Superior temporal gyrus (tissue), 1 donor: ENCODE measurements around the gene PHF2.

Experiments used
- DNase-seq: peaks from one replicate; pipeline ENCODE4 v3.0.0-alpha.2; 2016; ENCODE audit errors: extremely low spot score

The PHF2 gene

DNA sequence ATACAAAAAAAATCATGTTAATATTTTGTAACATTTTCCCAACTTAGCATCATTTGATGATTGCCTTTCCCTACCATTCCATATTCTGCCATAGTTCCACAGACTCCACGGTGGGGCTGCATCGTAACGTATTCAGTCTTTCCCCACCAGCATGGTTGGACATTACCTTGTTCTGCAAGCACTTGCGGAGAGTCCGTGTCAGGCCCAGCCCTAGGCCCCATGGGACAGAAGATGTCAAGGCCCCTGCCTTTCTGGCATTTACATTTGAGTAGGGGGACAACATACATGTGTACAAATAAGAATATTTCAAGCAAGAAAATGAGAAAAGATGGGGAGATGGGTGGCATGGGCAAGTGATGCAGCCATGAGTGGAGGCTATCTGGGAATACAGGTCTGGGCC is 8.2 kb upstream of the PHF2 start:
- DNase-seq: no peak

DNA sequence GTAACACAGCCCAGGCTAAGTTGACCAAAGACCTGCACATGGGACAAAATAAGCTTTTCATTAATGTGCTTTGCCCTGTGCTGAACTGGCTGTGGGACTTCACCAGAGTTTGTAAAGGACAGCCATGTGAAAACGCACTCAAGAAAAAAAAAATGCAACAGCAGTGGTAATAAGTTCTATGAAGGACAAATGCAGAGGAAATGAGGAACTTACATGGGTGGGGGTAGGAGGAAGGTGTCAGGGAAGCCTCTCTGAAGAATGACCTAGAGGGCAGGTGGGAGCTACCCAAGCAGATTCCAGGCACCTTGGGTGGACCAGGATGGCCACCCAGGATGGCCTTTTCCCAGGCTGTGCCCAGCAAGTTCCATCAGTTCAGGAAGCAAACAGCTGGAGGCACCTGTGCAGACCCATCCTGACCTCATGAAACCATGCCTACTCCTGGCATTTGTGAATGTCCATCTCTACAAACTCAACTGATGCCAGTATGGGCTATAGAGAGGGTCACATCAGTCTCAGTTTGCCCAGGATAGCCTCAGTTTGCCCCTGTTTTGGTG is 6.7 kb upstream of the PHF2 start:
- no peak for DNase-seq

DNA sequence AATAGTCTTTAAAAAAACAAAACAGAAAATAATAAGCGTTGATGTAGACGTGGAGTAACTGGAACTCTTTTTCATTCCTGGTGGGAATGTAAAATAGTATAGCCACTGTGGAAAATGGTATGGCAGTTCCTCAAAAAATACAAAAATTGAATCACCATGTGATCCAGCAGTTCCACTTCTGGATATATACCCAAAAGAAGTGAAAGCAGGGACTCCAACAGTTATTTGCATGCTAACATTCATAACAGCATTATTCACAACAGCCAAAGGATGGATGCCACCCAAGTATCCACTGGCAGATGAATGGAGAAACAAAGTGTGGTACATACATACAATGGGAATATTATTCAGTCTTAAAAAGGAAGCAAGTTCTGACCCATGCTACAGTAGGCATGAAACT is 4.2 kb upstream of the PHF2 start:
- no peak for DNase-seq

- DNase-seq: no peak
Observed at GRCh38 chr9:93572636-93573515, 3.5 kb upstream of the PHF2 start.

DNA sequence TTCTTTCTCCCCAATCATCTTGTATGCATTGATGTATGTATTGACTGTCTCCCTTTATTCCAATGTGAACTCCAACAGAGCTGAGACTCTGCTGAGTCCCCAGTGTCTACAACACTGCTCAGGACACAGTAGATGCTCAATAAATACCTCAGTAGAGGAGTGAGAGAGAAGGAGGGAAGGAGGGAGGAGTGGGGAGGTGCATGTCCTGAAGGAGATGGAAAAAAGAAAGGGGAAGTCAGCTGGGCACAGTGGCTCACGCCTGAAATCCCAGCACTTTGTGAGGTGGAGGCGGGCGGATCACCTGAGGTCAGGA is 2.9 kb upstream of the PHF2 start:
- DNase-seq: no peak

GRCh38 chr9:93574091-93574899 is 2.1 kb upstream of the PHF2 start:
- DNase-seq: no peak

DNA sequence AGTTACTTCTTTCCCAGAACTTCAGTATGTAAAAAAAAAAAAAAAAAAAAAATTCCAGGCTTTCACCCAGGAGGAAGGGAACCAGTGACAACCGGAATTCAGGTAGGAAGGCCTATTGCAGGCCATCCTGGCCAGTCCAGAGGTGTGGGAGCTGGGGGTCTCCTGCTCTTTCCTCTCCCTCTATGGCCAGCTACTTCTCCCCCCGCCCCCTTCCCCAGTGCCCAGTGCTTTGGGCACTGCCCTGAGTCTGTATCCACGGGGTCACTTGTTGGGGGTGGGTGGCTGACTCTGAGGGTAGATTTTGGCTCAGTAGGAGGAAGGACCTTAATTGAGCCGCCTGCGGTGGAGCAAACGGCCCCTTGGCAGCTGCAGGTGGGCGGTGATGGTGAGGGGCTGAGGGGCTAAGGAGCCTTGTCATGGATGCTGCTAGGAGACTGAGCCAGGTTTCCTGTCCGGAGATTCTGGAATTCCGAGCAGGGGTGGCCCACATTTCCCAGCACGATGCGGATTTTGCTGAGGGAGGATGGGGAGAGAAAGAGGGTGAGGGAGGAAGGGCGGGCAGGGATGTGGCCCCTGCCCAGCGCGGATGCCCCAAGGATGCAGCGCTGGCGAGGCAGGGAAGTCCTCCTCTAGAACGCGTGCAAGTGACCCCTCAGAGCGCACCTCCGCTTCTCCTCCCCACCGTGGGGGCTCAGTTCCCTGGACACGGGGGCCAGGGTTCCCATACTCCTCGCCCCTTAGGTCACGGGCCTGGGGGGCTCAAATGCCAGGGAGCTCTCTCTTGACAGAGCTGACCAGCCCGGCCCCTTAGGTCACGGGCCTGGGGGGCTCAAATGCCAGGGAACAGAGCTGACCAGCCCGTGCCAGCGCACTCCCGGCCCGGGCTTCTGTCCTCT is 1.2 kb upstream of the PHF2 start:
- DNase-seq: no peak

GRCh38 chr9:93575796-93576257 is 557 bp upstream of the PHF2 start:
- DNase-seq: peak; percentile 41

- no peak for DNase-seq
Observed at GRCh38 chr9:93577078-93577974, 942 bp downstream of the PHF2 start.

- DNase-seq: no peak
Observed at GRCh38 chr9:93577975-93578682, 1.7 kb downstream of the PHF2 start.

DNA sequence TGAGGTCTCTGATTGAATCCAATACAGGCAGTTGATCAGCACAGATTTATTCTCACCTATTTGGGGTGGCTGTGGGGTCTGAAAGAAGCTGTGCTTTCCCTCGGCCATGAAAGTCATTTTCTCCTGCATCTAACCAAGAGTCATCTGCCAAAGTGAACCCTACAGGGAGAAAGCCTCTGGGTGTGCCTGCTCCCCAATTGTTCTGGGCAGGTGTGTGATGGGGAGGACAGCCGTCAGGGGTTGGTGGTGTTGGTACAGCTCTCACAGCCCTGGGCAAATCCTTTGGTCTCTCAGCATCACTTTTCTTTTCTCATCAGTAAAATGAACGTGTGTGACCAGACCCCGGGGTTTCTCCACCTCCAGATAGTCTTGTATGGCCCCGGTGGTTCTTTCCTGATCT is 2.5 kb downstream of the PHF2 start:
- DNase-seq: no peak

- no peak for DNase-seq
Observed at GRCh38 chr9:93579711-93580516, 3.5 kb downstream of the PHF2 start.

DNA sequence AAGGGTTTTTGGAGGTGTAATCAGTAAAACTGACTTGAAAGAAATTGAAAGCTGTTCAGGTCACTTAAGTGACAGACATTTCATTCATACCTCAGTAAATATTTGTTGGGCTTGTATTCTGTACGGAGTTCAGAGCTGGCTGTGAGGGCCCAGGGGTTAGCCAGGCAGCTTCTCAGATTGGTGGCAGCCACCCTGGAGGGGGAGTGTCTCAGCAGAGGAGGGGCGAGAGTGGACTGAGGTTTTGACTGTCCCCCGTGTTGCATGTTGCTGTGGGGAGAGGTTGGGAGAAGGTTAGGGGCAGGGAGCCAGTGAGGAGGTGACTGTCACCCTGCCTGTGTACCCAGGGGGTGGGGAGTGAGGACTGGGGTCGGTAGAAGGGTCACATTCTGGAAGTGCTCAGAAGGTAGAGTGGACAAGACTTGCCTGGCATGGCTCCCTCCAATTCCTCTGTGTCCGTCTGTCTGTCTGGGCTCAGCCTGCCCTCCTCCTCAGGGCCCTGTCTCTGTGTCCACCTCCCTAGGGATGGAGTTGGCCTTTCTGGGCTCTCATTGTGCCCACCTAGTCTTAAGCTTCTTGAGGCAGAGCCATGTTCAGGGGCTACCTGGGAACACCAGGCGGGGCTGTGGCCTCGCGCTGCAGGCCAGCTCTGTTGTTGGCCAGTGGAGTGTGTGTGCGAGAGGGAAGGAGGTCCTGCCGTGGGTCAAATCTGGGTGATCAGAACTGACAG is 4.4 kb downstream of the PHF2 start:
- DNase-seq: no peak

- DNase-seq: no peak
Observed at GRCh38 chr9:93582115-93582514, 5.7 kb downstream of the PHF2 start.

DNA sequence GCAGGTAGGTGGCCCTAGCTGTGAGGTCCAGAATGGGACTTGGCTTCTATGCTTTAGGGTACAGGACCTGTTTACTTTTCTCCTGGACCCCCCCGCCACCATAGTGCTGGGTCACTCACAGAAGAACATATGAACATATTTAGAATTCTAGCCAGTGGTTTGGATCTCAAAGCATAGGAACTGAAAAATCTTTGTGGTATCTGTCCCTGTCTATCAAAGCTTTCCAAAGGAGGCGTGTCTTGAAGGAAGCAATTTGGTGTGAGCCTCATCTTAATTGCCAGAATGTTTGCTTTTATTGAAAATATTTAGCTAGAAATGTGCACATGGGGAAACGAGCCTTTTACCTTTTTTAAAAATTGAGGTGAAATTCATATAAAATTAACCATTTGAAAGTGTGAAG is 6.2 kb downstream of the PHF2 start:
- no peak for DNase-seq

GRCh38 chr9:93585259-93585658 is 8.9 kb downstream of the PHF2 start:
- DNase-seq: no peak

- DNase-seq: no peak
Observed at GRCh38 chr9:93585695-93586094, 9.3 kb downstream of the PHF2 start.

- DNase-seq: no peak
Observed at GRCh38 chr9:93586290-93587057, 10.1 kb downstream of the PHF2 start.
